GM21381 (cell line): ENCODE measurements around the gene L1CAM.
"Not testable (repeated sequence)": the region's sequence is repeated elsewhere in the genome, so short reads cannot be mapped to it uniquely, and the experiment has no call there.

ENCODE experiments used
- ATAC-seq: cut with Tn5 transposase; IDR thresholded peaks from one replicate; pipeline ENCODE4 v1.9.1; 2021; ENCODE audit warnings: mild to moderate bottlenecking, moderate library complexity; ENCODE audit not compliant: unreplicated experiment

Gene L1CAM

GRCh38 chrX:153830640-153831428 lies 55.1 kb downstream of the L1CAM start:
- no peak for ATAC-seq

GRCh38 chrX:153829799-153830639 lies 56.0 kb downstream of the L1CAM start, which contains the start of gene PDZD4:
PDZD4 (minus strand) TSS chrX:153830544; CDS start chrX:153830298, 246 bp downstream.
- ATAC-seq = no peak

GRCh38 chrX:153829549-153829798 lies 56.5 kb downstream of the L1CAM start:
- ATAC-seq = no peak

- no peak for ATAC-seq
These were observed 57.0 kb downstream of the L1CAM start for GRCh38 chrX:153828723-153829548.

- no peak for ATAC-seq
These were observed 57.7 kb downstream of the L1CAM start for GRCh38 chrX:153828308-153828707.

GRCh38 chrX:153827903-153828302 lies 58.1 kb downstream of the L1CAM start:
- no peak for ATAC-seq

- no peak for ATAC-seq
These were observed 59.0 kb downstream of the L1CAM start for GRCh38 chrX:153827016-153827415.

- ATAC-seq = no peak
These were observed 60.9 kb downstream of the L1CAM start for GRCh38 chrX:153825042-153825441.

GRCh38 chrX:153824348-153824747 lies 61.6 kb downstream of the L1CAM start:
- no peak for ATAC-seq

GRCh38 chrX:153821066-153821465 lies 64.9 kb downstream of the L1CAM start:
- ATAC-seq = no peak

GRCh38 chrX:153820601-153821000 lies 65.4 kb downstream of the L1CAM start:
- ATAC-seq = no peak

GRCh38 chrX:153819384-153820040 lies 66.5 kb downstream of the L1CAM start:
- ATAC-seq = no peak

GRCh38 chrX:153818571-153819383 lies 67.2 kb downstream of the L1CAM start:
- no peak for ATAC-seq

- not testable (repeated sequence) for ATAC-seq
These were observed 67.9 kb downstream of the L1CAM start for GRCh38 chrX:153818064-153818463.

GRCh38 chrX:153816831-153817690 lies 68.9 kb downstream of the L1CAM start:
- no peak for ATAC-seq

- ATAC-seq = no peak
These were observed 71.2 kb downstream of the L1CAM start for GRCh38 chrX:153814591-153815315.

- no peak for ATAC-seq
These were observed 72.8 kb downstream of the L1CAM start for GRCh38 chrX:153813161-153813560.

GRCh38 chrX:153812220-153812619 lies 73.8 kb downstream of the L1CAM start:
- no peak for ATAC-seq
